ENCODE data around the gene JARID2. TPM values are rescaled to one million over a fixed set of nuclear protein-coding genes. Genes with fewer than 3 reads are reported as not detected.

JARID2 gene
- polyA plus RNA-seq, 1 of the 3 experiments (the other 2 are of a cell fraction), result 3.4 TPM

DNA sequence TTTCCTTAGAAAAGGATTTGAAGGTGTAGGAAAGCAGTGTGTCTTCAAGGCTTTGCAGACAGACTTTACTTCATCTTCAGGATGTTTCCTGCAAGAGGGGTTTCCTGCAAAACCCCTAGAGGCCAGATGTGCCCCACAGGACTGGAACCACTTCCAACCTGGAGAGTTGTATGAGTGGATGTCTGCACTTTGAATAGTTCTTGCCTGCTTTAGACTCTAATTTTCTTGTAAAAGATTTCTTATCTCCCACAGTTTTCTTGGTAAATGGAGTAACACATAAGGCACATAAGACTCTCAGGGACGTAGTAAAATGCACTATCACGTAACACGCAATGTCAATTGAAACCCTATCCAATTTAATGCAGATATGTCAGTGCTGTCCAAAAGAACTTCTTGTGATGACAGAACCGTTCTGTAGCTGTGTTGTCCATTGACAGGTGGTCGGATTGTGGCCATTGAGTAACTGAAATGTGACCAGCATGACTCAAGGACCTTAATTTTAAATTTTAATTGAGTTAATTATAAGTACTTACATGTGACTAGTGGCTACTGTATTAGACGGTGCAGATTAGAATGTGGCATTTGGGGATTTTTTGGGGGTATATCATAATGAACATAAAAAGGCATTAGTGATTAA, 118.7 kb downstream of the JARID2 start:
- Histone ChIP-seq H3K79me2 (ENCODE audit: insufficient read depth) (peaks cover 21% of the 10 kb centered on the region), H3K4me3 (ENCODE audit: low read depth in 2 of 2, low read length in 1 of 2) (no peak overlapping the region), H3K9me2 (no peaks in the 10 kb centered on the region), H3K36me3 (replicated peaks in 1 of 2; ENCODE audit: control insufficient read depth in 1 of 2, insufficient read depth in 2 of 2, low read length in 1 of 2) (no peaks in the 10 kb centered on the region), H4K20me1 (ENCODE audit: insufficient read depth) (peaks cover 13% of the 10 kb centered on the region), H2AFZ (ENCODE audit: low read depth) (no peak overlapping the region), H3K9me3 (no peaks in the 10 kb centered on the region), H3K27ac (ENCODE audit: low read depth in 2 of 2, low read length in 1 of 2) (no peak overlapping the region; a peak in 1 of 4 replicates), H3K27me3 (ENCODE audit: insufficient read depth) (no peaks in the 10 kb centered on the region), H3K9ac (no peak overlapping the region), H3K4me2 (no peak overlapping the region), H3F3A (replicated peaks; ENCODE audit: insufficient read depth) (peaks cover 8% of the 10 kb centered on the region), H3K4me1 (ENCODE audit: control insufficient read depth in 1 of 2, insufficient read depth in 2 of 2, low read depth in 1 of 2, low read length in 1 of 2) (peaks cover 23 to 34% of the 10 kb centered on the region in 2 experiments)
- POLR2A ChIA-PET, result no interaction called here
- TF ChIP-seq FOXJ3 (CRISPR knock-in tag; IDR thresholded peaks at IDR 0.05), result no peak
- no peak for TF ChIP-seq RAD21 (IDR thresholded peaks at IDR 0.05; ENCODE audit: low read length)
- TF ChIP-seq CHD2 (IDR thresholded peaks at IDR 0.05; ENCODE audit: low read length, partially characterized antibody), result no peak
- no peak for TF ChIP-seq JUND (IDR thresholded peaks at IDR 0.05)
- no peak for TF ChIP-seq EP300 (IDR thresholded peaks at IDR 0.05; ENCODE audit: borderline replicate concordance in 1 of 2, low read depth in 1 of 2, low read length in 1 of 2)
- TF ChIP-seq MEF2A (IDR thresholded peaks at IDR 0.05; ENCODE audit: borderline replicate concordance, low read depth), result no peak
- TF ChIP-seq RFX5 (IDR thresholded peaks at IDR 0.05; ENCODE audit: low read length), result no peak
- TF ChIP-seq EZH2phosphoT487 (IDR thresholded peaks at IDR 0.05; ENCODE audit: borderline replicate concordance, low read depth), result no peak
- TF ChIP-seq, protein P1, sequence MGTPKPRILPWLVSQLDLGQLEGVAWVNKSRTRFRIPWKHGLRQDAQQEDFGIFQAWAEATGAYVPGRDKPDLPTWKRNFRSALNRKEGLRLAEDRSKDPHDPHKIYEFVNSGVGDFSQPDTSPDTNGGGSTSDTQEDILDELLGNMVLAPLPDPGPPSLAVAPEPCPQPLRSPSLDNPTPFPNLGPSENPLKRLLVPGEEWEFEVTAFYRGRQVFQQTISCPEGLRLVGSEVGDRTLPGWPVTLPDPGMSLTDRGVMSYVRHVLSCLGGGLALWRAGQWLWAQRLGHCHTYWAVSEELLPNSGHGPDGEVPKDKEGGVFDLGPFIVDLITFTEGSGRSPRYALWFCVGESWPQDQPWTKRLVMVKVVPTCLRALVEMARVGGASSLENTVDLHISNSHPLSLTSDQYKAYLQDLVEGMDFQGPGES (IDR thresholded peaks at IDR 0.05; ENCODE audit: low read depth, low read length), result no peak
- TF ChIP-seq, protein P2, sequence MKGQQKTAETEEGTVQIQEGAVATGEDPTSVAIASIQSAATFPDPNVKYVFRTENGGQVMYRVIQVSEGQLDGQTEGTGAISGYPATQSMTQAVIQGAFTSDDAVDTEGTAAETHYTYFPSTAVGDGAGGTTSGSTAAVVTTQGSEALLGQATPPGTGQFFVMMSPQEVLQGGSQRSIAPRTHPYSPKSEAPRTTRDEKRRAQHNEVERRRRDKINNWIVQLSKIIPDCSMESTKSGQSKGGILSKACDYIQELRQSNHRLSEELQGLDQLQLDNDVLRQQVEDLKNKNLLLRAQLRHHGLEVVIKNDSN (IDR thresholded peaks at IDR 0.05; ENCODE audit: borderline replicate concordance, low read depth), result no peak
- TF ChIP-seq ELF1 (IDR thresholded peaks at IDR 0.05), result no peak
- TF ChIP-seq, protein P3, sequence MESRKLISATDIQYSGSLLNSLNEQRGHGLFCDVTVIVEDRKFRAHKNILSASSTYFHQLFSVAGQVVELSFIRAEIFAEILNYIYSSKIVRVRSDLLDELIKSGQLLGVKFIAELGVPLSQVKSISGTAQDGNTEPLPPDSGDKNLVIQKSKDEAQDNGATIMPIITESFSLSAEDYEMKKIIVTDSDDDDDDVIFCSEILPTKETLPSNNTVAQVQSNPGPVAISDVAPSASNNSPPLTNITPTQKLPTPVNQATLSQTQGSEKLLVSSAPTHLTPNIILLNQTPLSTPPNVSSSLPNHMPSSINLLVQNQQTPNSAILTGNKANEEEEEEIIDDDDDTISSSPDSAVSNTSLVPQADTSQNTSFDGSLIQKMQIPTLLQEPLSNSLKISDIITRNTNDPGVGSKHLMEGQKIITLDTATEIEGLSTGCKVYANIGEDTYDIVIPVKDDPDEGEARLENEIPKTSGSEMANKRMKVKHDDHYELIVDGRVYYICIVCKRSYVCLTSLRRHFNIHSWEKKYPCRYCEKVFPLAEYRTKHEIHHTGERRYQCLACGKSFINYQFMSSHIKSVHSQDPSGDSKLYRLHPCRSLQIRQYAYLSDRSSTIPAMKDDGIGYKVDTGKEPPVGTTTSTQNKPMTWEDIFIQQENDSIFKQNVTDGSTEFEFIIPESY (IDR thresholded peaks at IDR 0.05; ENCODE audit: borderline replicate concordance, low read depth), result no peak
- no peak for TF ChIP-seq YY1 (IDR thresholded peaks at IDR 0.05; ENCODE audit: low read depth)
- TF ChIP-seq GATA2 (CRISPR knock-in tag; IDR thresholded peaks at IDR 0.05), result no peak
- no peak for TF ChIP-seq TAF1 (IDR thresholded peaks at IDR 0.05; ENCODE audit: borderline replicate concordance, low read depth, low read length)
- no peak for TF ChIP-seq SIN3A (IDR thresholded peaks at IDR 0.05; ENCODE audit: borderline replicate concordance, low read depth, low read length)
- DNase-seq, result no peak
- WGBS (ENCODE audit: low lambda C conversion rate), result 84% methylated on average over 6 of the region's 6 CpGs
- CTCF ChIA-PET, result no interaction called here

Measured in SK-N-SH (cell line).